Measurements from ENCODE around the gene GAS2L1.

The GAS2L1 gene

GRCh38 chr22:29320546-29320945 lies 14.1 kb downstream of the GAS2L1 start:
- Histone ChIP-seq H3K4me3 (ENCODE audit: low read length) (no peak overlapping the region), H3K36me3 (ENCODE audit: insufficient read depth, low read length) (no peaks in the 10 kb centered on the region), H3K9me3 (replicated peaks; ENCODE audit: low read length) (no peaks in the 10 kb centered on the region), H3K9ac (ENCODE audit: low read depth, low read length) (no peak overlapping the region), H3K4me2 (ENCODE audit: low read length) (no peak overlapping the region), H3K27me3 (ENCODE audit: control insufficient read depth, insufficient read depth, low read length) (peaks cover 11% of the 10 kb centered on the region), H3K4me1 (ENCODE audit: control insufficient read depth, insufficient read depth, low read length) (no peaks in the 10 kb centered on the region)

DNA sequence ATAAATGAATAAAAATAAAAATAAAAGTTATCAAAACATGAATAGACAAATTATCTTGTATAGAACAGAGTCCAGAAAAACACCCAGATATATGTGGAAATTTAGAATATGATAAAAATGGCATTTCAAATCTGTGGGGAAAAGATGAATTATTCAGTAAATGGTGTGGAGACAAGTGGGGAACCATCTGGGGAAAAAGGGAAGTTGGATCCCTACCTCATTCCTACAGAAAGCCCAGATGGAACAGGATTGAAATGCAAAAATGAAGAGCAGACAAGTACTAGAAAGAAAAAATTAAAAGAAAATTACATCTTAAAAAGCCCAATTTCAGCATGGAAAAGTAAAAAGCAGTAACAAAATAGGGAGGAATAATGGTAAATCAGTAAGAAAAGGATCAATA lies 17.2 kb downstream of the GAS2L1 start:
- Histone ChIP-seq H3K9ac (ENCODE audit: low read depth, low read length) (no peak overlapping the region), H3K4me2 (ENCODE audit: low read length) (no peak overlapping the region), H3K9me3 (replicated peaks; ENCODE audit: low read length) (no peaks in the 10 kb centered on the region), H3K4me1 (ENCODE audit: control insufficient read depth, insufficient read depth, low read length) (peaks cover 9% of the 10 kb centered on the region), H3K4me3 (ENCODE audit: low read length) (no peak overlapping the region), H3K36me3 (ENCODE audit: insufficient read depth, low read length) (peaks cover 28% of the 10 kb centered on the region), H3K27me3 (ENCODE audit: control insufficient read depth, insufficient read depth, low read length) (no peaks in the 10 kb centered on the region)

DNA sequence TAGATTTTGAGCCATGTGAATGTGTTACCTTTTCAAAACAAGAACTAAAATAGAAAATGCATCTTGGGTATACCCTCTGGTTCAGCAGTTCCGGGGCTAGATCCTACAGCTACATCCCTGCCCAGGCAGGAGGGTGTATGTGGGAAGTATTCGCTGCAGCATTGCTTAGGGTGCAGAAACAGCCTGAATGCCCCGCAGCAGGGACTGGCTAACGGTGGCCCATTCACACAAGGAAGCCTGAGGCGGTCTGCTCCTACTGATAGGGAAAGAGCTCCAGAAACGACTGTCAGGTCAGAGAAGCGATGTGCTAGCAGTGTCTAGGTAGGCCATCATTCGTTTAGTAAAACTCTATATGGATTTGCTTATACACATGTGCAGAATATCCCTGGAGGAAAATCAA lies 18.9 kb downstream of the GAS2L1 start:
- Histone ChIP-seq H3K9me3 (replicated peaks; ENCODE audit: low read length) (no peaks in the 10 kb centered on the region), H3K27me3 (ENCODE audit: control insufficient read depth, insufficient read depth, low read length) (no peaks in the 10 kb centered on the region), H3K4me2 (ENCODE audit: low read length) (no peak overlapping the region), H3K36me3 (ENCODE audit: insufficient read depth, low read length) (peaks cover 37% of the 10 kb centered on the region), H3K9ac (ENCODE audit: low read depth, low read length) (no peak overlapping the region), H3K4me1 (ENCODE audit: control insufficient read depth, insufficient read depth, low read length) (peaks cover 24% of the 10 kb centered on the region), H3K4me3 (ENCODE audit: low read length) (no peak overlapping the region)

- Histone ChIP-seq H3K36me3 (ENCODE audit: insufficient read depth, low read length) (peaks cover 37% of the 10 kb centered on the region), H3K4me1 (ENCODE audit: control insufficient read depth, insufficient read depth, low read length) (peaks cover 29% of the 10 kb centered on the region), H3K9me3 (replicated peaks; ENCODE audit: low read length) (no peaks in the 10 kb centered on the region), H3K4me2 (ENCODE audit: low read length) (no peak overlapping the region), H3K27me3 (ENCODE audit: control insufficient read depth, insufficient read depth, low read length) (no peaks in the 10 kb centered on the region), H3K9ac (ENCODE audit: low read depth, low read length) (no peak overlapping the region), H3K4me3 (ENCODE audit: low read length) (no peak overlapping the region)
These were observed 19.4 kb downstream of the GAS2L1 start for GRCh38 chr22:29325785-29326315.

- Histone ChIP-seq H3K9ac (ENCODE audit: low read depth, low read length) (no peak overlapping the region), H3K27me3 (ENCODE audit: control insufficient read depth, insufficient read depth, low read length) (no peaks in the 10 kb centered on the region), H3K4me1 (ENCODE audit: control insufficient read depth, insufficient read depth, low read length) (peaks cover 35% of the 10 kb centered on the region), H3K4me2 (ENCODE audit: low read length) (no peak overlapping the region), H3K9me3 (replicated peaks; ENCODE audit: low read length) (no peaks in the 10 kb centered on the region), H3K36me3 (ENCODE audit: insufficient read depth, low read length) (peaks cover 37% of the 10 kb centered on the region), H3K4me3 (ENCODE audit: low read length) (no peak overlapping the region)
These were observed 20.0 kb downstream of the GAS2L1 start for GRCh38 chr22:29326481-29326880.

DNA sequence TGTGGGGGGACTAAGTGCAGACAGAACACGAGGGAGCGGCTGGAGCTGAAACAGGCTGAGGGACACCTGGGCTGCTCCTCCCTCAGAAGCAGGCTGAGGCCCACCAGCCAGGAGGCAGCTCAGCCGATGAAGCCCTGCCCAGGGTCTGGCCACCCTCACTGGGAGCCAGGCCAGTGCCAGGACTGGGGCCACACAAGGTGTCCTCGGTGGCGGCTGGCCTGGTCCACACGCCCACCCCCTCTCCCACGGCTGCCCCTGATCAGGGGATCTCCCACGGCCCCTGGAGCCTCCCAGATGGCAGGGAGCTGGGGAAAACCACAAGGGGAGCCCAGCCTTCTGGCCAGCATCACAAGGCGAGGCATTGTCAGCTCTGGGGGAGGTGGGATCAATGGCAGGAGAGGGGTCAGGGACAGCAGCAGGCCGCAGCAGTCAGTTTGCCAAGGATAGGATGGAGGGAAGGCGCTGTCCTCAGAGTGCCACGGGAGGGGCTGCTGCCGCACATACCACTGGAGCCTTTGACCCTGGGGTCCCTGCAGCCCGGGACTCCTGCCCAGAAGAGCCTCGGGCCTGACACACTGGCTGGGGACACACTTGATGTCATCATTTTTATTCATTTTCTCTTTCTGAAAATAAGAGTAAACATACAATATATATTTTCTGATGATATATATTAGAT lies 20.8 kb downstream of the GAS2L1 start:
- no peak overlapping the region for H3K4me2 ChIP-seq (ENCODE audit: low read length)
- no peak overlapping the region for H3K4me3 ChIP-seq (ENCODE audit: low read length)
- no peaks in the 10 kb centered on the region for H3K27me3 ChIP-seq (ENCODE audit: control insufficient read depth, insufficient read depth, low read length)
- no peak overlapping the region for H3K9ac ChIP-seq (ENCODE audit: low read depth, low read length)
- no peaks in the 10 kb centered on the region for H3K9me3 ChIP-seq (replicated peaks; ENCODE audit: low read length)
- H3K36me3 ChIP-seq (ENCODE audit: insufficient read depth, low read length): peaks cover 38% of the 10 kb centered on the region
- H3K4me1 ChIP-seq (ENCODE audit: control insufficient read depth, insufficient read depth, low read length): peaks cover 38% of the 10 kb centered on the region

DNA sequence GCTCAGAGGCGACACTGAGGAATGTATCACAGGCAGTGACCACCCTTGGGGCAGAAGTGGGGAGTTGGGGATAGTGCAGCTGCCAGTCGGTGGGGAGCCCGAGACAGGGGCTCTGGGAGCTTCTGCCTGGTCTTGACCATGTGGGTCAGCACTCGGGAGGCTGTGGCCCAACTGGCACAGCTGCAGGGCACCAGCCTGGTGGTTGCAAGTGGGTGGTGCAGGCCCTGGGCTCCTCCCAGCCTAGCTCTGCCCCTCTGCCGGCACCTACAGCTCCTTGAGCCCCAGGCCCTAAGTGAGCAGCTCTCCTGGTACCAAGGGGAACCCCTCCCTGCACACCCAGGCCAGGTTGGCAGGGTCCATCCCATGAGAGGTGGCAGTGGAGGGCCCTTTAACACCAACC lies 21.6 kb downstream of the GAS2L1 start:
- Histone ChIP-seq H3K4me3 (ENCODE audit: low read length) (no peak overlapping the region), H3K4me1 (ENCODE audit: control insufficient read depth, insufficient read depth, low read length) (peaks cover 38% of the 10 kb centered on the region), H3K9ac (ENCODE audit: low read depth, low read length) (no peak overlapping the region), H3K27me3 (ENCODE audit: control insufficient read depth, insufficient read depth, low read length) (no peaks in the 10 kb centered on the region), H3K36me3 (ENCODE audit: insufficient read depth, low read length) (peaks cover 47% of the 10 kb centered on the region), H3K9me3 (replicated peaks; ENCODE audit: low read length) (no peaks in the 10 kb centered on the region), H3K4me2 (ENCODE audit: low read length) (no peak overlapping the region)

GRCh38 chr22:29328566-29329500 lies 22.4 kb downstream of the GAS2L1 start:
- H3K36me3 ChIP-seq (ENCODE audit: insufficient read depth, low read length): peaks cover 48% of the 10 kb centered on the region
- peaks cover 38% of the 10 kb centered on the region for H3K4me1 ChIP-seq (ENCODE audit: control insufficient read depth, insufficient read depth, low read length)
- H3K9ac ChIP-seq (ENCODE audit: low read depth, low read length): no peak overlapping the region

DNA sequence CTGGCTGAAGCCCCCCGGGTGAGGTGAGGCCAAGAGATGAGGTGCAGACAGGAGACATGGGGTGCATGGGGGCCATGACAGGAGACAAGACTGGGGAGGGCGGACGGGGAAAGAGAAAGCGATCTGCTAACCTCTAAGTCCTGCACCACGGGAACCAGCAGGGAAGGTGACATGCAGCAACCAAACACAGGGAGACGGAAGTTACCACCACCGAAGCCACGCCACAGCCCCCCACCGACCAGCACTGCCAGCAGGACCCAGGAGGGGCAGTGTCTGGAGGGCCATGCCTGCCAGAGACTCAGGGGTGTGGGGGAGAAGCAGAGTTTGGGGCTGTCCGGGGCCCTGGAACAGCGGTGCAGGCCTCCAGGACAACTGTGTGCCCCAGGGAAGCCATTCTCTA lies 23.1 kb downstream of the GAS2L1 start:
- Histone ChIP-seq H3K9me3 (replicated peaks; ENCODE audit: low read length) (no peaks in the 10 kb centered on the region), H3K4me1 (ENCODE audit: control insufficient read depth, insufficient read depth, low read length) (peaks cover 38% of the 10 kb centered on the region), H3K4me3 (ENCODE audit: low read length) (no peak overlapping the region), H3K4me2 (ENCODE audit: low read length) (no peak overlapping the region), H3K36me3 (ENCODE audit: insufficient read depth, low read length) (peaks cover 48% of the 10 kb centered on the region), H3K9ac (ENCODE audit: low read depth, low read length) (no peak overlapping the region), H3K27me3 (ENCODE audit: control insufficient read depth, insufficient read depth, low read length) (no peaks in the 10 kb centered on the region)

More at GRCh38 chr22:29328566-29329500, 22.4 kb downstream of the GAS2L1 start:
- Histone ChIP-seq H3K9me3 (replicated peaks; ENCODE audit: low read length) (no peaks in the 10 kb centered on the region), H3K4me3 (ENCODE audit: low read length) (no peak overlapping the region), H3K4me2 (ENCODE audit: low read length) (peak overlapping the region; percentile 41), H3K27me3 (ENCODE audit: control insufficient read depth, insufficient read depth, low read length) (no peaks in the 10 kb centered on the region)

- Histone ChIP-seq H3K27me3 (ENCODE audit: control insufficient read depth, insufficient read depth, low read length) (no peaks in the 10 kb centered on the region), H3K4me3 (ENCODE audit: low read length) (no peak overlapping the region), H3K9ac (ENCODE audit: low read depth, low read length) (no peak overlapping the region), H3K9me3 (replicated peaks; ENCODE audit: low read length) (no peaks in the 10 kb centered on the region), H3K4me1 (ENCODE audit: control insufficient read depth, insufficient read depth, low read length) (peaks cover 44% of the 10 kb centered on the region), H3K36me3 (ENCODE audit: insufficient read depth, low read length) (peaks cover 52% of the 10 kb centered on the region), H3K4me2 (ENCODE audit: low read length) (no peak overlapping the region)
These were observed 23.8 kb downstream of the GAS2L1 start for GRCh38 chr22:29330291-29330690.

GRCh38 chr22:29330753-29331152 lies 24.3 kb downstream of the GAS2L1 start:
- no peak overlapping the region for H3K4me3 ChIP-seq (ENCODE audit: low read length)
- no peaks in the 10 kb centered on the region for H3K9me3 ChIP-seq (replicated peaks; ENCODE audit: low read length)
- peaks cover 48% of the 10 kb centered on the region for H3K4me1 ChIP-seq (ENCODE audit: control insufficient read depth, insufficient read depth, low read length)
- no peak overlapping the region for H3K9ac ChIP-seq (ENCODE audit: low read depth, low read length)
- peaks cover 56% of the 10 kb centered on the region for H3K36me3 ChIP-seq (ENCODE audit: insufficient read depth, low read length)
- peak overlapping the region; percentile 24 for H3K4me2 ChIP-seq (ENCODE audit: low read length)
- no peaks in the 10 kb centered on the region for H3K27me3 ChIP-seq (ENCODE audit: control insufficient read depth, insufficient read depth, low read length)
